GM19025 (cell line): ENCODE measurements around the gene RHOB.

Source experiments
- ATAC-seq: cut with Tn5 transposase; IDR thresholded peaks from one replicate; pipeline ENCODE4 v1.9.1; 2021; ENCODE audit warnings: mild to moderate bottlenecking, low read depth, moderate library complexity; ENCODE audit not compliant: unreplicated experiment

RHOB gene

DNA sequence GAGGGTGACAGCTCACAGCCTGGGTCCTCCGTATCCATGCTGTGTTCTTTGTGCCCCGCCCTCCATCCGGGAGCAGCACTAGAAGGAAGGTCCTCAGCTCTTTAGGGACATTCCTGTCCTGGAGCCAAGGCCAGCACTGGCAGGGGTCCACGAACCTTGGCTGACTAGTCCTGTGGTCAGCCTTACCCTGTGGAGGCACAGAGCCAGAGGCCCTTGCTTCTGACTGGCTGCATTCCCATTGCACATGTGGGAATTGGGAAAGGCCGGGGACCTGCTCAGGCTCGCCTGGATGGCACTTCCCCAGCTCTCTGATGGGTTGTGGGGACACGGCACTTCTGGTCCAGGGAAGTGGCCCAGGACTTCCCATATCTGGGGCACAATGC lies 24.9 kb upstream of the RHOB start:
- ATAC-seq, result no peak

DNA sequence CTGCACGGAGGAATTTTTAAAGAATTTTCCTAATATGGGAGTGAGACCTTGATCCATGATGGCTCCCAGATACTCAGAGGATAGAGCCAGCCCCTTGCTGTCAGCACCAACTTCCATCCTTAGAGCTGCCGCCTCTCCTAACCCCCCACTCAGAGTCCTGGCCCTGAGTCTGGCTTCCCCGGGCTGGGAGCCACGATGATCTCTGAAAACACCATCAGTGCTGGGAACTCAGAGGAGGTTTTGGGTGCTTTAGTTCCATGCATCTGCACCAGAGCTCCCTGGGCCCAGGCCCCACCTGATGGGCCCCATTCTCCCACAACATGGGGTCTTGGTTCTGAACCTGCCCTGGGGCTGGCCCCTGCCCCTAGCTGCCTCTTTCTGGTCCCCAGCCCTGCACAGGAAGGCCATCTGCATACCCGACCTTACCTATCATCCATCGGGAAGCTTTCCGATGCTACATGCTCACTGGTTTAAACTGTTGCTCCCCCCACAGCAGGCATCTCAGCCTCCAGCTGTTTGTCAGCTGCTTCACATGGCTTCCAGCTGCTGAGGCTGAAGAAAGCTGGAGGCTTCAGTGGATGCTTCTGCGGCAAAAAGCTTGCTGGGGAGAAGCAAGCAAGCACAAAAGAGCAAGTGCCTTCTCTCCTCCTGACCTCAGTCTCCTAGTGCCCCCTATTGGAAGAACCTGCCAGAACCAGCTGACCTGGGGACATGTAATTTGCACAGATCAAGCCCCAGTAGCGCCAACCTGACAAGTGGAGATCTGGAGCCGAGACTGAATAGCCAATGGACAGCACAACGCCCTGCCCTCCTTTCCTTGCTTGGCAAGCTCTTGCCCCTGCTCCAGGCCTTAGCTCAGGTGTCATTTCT lies 24.2 kb upstream of the RHOB start:
- no peak for ATAC-seq

DNA sequence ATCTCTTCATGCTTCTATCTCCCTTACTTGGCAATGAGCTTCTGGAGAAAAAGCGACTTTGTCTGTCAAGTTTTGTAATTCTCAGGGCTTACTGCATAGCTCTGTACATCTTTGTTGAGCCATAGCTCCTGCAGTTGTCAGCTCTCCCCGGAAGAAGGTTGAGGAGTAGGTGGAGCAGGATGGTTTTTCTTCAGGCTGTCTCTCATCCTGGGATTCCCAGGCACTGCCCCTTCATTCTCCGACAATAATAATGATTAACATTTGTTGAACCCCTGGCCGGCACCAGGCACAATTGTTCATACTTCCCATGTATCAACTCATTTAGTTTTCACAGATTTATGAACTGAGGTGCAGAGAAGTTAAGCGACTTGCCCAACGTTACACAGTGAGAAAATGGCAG lies 23.5 kb upstream of the RHOB start:
- ATAC-seq, result no peak

DNA sequence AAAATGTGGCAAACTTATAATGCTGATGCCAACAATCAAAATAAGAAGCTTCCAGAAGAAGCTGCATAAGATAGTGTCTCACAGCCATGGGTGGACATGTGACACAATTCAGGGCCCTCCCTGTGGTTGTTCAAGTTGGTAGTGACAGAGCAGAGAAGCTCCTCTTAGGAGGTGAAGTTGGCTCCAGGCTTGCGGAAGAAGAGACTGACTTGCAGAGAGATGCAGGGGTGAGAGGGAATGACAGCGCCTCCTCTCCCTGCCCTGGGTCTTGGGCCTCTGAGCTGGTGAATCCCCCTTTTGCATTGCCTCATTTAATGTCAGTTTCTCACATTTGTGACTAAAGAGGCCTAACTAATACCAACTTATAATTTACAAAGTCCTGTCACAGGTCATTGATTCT lies 23.0 kb upstream of the RHOB start:
- no peak for ATAC-seq

DNA sequence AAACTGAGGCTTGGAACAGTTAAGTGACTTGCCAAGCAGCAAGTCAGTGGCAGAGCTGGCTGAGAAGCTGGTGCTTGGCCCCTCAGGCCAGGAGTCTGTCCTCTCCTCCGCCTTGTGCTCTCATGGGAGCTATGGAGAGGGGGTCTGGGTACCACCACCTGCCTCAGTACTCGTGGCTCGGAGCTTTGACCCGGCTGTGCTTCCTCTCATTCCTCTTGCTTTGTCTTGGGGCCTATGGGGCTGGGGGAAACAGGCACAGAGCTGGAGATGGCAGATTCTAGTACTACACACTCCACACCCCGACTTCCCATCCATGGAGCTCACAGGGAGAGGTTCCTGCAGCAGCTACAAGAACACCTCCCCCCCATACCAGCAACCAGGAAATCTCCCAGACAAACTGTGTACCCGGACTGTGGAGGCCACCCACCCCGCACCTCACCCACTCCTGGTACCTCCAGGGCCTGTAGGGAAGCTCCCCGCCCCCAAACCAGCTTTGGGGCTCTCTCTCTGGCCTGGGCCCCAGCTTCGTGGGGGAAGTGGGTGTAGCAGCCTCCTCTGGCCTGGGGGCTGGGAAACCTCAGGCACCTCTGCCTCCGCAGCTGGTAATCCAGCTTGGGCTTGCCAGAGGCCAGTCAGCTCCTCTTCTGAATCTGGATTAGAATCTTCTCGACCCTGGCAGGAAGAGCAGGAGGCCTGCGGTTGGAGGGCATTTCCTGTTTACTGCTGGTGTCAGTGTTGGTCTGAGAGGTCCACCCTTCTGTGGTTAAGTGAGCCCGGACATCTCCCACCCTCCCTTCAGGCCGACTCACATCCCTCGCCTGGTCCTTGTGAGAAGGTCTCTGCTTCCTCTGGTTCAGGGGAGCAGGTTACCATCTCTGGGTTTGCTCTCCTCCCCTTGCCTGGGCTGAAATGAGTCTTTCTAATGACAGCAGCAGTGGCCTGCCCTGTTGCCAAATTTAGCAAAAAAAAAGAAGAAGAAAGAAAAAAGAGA lies 22.3 kb upstream of the RHOB start:
- ATAC-seq, result peak; percentile 62

DNA sequence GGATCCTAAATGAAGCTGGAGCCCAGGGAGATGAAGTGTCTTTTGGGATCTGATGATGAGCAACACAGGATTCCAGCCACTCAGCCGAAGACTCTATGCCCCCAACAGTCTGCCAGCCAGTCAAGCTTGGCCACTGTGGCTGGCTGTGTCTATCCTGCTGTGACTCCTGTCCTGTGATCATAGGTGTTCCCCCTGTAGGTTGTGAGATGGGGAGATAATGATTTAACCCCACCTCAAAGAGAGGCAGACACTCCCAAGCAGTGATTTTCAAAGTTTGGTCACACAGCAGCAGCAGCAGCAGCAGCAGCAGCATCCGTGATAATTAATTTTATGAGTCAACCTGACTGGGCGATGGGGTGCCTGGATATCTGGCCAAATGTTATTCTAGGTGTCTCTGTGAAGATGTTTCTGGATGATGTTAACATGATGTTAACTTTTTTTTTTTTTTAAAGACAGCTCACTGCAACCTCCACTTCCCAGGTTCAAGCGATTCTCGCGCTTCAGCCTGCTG lies 21.4 kb upstream of the RHOB start:
- ATAC-seq, result no peak

DNA sequence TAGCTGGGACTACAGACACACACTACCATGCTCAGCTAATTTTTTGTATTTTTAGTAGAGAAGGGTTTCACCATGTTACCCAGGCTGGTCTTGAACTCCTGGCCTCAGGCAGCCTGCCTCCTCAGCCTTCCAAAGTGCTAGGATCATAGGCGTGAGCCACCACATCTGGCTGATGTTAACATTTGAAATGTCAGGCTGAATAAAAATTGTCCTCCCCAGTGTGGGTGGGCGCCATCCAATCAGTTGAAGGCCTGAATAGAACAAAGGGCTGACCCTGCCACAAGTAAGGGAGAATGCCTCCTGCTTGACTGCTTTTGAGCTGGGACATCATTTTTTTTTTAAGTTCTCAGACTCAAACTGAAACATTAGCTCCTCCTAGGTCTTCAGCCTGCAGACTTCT lies 21.0 kb upstream of the RHOB start:
- ATAC-seq, result no peak

DNA sequence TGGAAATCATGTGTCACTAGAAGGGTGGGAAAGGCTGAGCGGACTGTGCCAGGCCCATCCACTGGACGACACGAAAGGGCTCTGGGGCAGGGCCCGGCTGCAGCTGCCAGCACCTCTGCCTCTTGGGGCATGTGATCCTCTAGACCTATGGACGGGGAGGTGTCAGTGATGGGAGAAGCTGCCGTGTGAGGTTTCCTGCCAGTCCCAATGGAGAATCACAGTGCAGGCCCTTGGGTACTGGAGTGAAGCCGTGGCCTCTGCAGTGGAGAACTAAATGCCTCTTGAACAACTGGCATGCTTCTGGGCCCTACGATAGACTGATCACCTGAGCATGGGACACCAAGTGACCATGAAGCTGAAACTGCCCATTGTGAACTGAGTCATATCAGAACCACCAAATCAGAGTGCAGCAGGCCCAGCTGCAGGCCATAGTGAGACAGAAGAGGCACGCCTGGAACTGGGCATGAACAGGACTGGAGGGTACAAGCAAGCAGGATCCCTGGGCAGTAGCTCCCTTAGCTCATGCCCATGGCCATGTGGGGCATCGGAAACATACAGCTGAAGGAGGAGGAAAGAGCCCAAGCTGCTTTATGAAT lies 18.8 kb upstream of the RHOB start:
- no peak for ATAC-seq

DNA sequence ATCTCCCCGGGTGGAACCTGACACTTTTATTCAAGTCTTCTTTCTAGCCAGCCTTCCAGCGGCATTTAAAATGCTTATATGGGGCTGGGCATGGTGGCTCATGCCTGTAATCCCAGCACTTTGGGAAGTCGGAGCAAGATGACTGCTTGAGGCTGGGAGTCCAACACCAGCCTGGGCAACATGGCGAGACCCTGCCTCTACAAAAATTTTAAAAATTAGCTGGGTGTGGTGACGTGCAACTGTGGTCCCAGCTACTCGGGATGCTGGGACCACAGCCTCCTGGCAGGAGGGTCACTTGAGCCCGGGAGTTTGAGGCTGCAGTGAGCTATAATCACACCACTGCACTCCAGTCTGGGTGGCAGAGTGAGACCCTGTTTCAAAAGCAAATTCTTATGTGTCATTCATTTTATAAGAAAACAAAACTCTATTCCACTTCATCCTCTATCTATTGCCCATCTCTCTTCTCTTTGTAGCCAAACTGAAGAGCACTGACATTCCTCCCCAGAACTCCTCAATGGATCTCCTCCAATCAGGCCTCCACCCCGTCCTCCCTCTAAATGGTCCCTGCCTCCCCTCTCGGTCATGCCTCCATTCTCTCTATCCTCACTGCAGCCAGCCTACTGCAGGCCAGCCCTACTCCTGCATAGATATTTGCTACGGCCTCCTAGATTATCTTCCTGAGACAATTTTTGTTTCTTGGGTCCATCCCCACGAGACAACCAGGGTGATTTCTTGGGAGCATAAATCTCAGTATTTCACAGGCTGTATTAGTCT lies 18.0 kb upstream of the RHOB start:
- no peak for ATAC-seq

DNA sequence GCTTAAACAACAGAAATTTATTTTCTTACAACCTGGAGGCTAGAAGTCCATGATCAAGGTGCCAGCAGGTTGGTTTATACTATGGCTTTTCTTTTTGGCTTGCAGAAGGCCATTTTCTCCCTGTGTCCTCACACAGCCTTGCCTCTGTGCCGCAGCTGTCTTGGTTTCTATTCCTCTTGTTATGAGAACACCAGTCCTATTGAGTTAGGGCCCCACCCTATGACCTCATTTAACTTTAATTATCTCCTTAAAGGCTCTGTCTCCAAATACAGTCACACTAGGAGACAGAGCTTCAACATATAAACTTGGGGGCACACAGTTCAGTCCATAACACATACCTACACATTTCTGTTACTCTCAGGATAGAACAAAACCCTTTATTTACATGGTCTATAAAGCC lies 17.3 kb upstream of the RHOB start:
- ATAC-seq, result peak; percentile 53

DNA sequence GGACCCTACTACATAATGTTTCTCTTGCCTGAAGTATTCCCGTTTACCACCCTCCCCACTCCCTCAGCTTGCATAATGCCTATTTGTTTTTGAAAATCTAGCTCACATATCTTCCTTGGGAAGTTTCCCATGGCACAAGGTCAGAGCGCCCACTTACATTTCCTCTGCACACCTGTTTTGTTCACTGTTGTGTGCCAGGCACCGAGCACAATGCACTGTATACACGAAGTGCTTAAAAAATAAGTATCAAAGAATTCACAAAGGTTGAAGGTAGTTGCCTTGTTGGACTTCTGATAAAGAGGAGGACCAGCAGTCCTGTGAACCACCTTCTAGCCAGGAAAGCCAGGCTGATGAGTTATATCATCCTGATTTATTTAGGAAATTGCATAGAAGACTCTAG lies 16.8 kb upstream of the RHOB start:
- no peak for ATAC-seq

DNA sequence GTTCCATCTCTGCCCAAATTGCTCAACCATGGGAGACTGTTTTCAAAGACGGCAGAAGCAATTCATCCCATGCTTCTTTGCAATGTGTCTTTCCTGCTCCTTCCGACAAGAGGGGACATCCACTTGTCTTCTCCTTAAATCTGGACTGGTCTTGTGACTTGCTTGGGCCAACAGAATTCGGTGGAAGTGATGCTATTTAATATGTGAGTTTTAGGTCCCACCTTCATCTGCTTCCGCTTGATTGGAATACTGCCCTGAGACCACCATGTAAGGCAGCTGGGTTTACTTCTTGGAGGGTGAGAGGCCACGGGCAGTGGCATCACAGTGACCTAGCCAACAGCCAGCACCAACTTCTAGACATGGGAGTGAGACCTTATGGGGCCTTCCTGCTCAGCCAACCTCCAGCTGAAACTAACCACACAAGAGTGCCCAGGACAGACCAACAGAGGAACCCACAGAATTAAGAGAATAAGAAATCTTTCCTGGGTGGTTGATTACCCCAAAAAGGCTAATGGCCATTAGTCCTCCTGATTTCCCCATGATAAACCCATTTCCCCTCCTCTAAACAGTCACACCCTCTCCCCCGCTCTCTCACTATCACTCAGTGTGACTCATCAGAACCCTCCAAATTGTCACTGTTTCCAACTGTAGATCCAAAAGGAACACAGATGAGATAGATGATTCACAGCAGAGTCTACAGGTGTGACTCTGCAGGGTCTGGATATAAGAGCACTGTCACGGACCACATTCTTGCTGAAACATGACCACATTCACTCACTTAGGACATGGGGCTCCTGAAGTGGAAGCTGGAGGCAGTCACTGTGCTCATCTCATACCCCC lies 16.2 kb upstream of the RHOB start:
- ATAC-seq, result peak; percentile 40

DNA sequence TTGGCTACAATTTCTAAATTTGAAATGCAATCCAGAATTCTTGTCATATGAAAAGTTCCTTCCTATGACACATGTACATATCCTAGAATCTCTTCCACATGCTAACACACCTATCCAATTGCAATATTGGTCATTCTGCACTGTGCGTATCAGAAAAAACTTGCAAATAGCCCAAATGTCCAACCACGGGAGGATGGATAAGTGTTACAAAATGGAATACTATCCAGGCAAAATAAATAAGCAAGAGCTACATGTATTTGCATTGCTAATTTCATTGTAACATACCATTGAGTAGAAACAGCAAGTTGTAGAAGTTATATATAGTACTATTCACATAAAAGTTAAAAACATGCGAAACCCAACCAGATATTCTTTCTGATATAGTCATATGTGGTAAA lies 15.6 kb upstream of the RHOB start:
- ATAC-seq, result no peak

DNA sequence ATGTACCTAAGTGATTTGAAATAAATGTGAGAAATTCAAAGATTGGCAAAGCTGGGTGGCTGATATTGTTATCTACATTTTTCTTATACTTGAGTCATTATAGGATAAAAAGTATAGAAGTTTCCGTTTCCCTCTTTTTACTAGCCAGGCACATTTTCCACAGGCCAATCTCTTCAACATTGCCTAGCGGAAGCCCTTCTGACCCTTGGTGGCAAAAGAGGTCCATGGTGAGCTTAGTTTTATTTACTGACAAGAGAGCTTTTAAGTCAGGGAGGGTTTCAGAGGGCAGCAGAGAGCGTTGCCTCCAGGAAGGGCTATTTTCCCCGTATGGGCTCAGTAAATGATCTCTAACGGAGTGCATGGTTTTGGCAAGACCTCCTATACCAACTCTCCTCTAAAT lies 15.1 kb upstream of the RHOB start:
- ATAC-seq, result no peak

DNA sequence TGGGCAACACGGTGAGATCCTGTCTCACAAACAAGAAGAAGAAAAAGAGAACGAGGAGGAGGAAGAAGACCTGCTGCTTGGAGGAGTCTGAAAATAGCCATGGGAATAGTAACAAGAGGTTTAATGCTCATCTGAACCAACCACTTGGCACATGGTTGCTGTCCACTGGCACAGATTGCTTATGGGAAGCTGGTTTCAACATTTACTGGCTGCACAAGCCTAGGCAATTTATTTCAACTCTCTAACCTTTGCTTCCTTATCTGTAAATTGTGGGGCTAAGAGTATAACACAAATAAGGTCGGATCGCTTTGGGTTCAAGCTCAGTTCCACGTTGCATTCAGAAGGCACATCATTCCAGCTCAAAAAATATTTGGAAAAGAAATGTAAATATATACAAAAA lies 14.2 kb upstream of the RHOB start:
- ATAC-seq, result no peak

DNA sequence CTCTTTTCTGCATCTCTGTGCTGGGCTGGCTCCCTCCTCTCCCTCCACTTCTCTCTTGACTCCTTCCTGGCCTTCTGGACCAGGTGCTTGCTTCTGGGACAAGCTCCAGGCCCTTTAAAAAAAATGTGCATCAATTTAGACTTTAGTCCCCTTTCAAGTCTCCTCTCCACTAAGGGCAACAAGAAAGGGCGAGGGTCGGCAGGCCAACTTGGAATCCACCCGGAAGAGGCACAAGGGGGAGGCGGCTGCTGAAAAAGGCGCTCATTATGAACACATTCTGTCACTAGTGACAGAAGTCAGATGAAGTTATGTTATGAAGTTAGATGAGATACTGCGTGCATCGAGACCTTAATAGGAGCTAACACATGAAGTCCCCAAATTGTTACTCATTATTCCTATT lies 13.6 kb upstream of the RHOB start:
- no peak for ATAC-seq

DNA sequence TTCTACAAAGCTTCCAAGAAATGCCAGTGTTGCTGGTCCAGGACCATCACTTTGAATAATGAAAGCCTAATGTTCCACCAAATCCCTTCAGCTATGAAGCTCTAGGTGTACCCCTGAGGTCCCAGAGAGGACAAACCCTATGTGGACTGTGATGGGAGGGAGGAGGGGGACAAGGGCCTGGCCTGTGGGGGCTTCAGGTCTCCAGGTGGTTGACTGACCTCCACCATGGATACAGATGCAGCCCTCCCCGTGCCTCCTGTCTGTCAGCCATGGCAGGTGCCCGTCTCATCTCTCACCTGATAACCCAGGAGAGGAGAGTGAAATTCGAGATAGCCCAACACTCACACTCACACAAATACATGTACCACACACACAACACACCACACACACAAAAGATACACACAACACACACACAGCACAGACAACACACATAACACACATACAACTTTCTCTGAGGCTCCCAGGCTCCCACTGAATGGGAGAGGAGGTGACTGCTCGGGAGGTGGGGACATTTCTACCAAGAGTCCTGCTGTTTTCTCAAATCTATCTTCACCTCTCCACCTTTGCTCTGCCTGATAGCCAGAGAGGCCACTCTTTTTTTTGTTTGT lies 12.8 kb upstream of the RHOB start:
- no peak for ATAC-seq

DNA sequence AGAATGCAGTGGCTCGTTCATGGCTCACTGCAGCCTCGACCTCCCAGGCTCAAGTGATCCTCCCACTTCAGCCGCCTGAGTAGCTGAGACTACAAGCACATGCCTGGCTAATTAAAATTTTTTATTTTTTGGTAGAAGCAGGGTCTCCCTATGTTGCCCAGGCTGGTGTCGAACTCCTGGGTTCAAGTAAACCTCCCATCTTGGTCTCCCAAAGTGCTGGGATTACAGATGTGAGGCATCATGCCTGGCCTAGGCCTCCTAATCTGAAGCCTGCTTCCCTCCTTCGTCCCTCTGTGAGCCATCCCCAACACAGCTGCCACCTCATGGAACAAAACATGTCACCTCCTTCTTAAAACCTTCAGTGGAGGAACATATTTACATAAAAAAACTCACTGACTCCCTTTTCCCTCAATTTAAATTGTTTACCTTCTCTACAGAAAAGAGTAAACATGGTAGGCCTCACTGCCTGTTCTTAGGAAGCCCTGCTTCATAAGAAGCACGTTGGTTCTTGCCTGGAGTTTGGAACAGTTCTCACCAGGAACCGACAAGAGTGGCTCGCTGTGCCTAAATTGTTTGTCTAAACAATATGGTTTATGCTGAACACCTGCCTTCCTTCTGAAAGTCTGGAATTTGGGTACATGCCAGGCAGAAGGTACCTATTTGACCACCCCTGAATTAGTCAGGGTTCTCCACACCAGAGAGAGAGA lies 12.1 kb upstream of the RHOB start:
- no peak for ATAC-seq
